Measurements from ENCODE around the gene KAT2A.

GRCh38 chr17:42078396-42079043 is 42.6 kb downstream of the KAT2A start:
- TF ChIP-seq CTCF (IDR thresholded peaks at IDR 0.05) (no peak), POLR2A (IDR thresholded peaks at IDR 0.05) (no peak)
